Hepatocyte (in vitro differentiated cells): ENCODE results near the gene NIPAL3.

Experiments
- CTCF ChIP-seq: fragments of 200-600 bp; sonication (generic); IDR thresholded peaks from 2 replicates; pipeline ENCODE4 v1.5.1; 2016; ENCODE audit warnings: antibody characterized with exemption, mild to moderate bottlenecking; ENCODE audit not compliant: poor library complexity
- EZH2 ChIP-seq: fragments of 200-600 bp; sonication (generic); IDR thresholded peaks from 2 replicates; pipeline ENCODE4 v1.6.1; 2016; ENCODE audit warnings: antibody characterized with exemption, mild to moderate bottlenecking, borderline replicate concordance
- EZH2phosphoT487 ChIP-seq: fragments of 200-600 bp; sonication (generic); IDR thresholded peaks from one replicate; pipeline ENCODE4 v1.6.1; 2018; ENCODE audit warnings: antibody characterized with exemption, mild to moderate bottlenecking, low read depth, moderate library complexity; ENCODE audit not compliant: unreplicated experiment, severe bottlenecking

GRCh38 chr1:24472527-24473251, 57.1 kb downstream of the NIPAL3 start:
- TF ChIP-seq CTCF (no peak), EZH2 (no peak), EZH2phosphoT487 (no peak)
